ENCODE data around the gene PLA2G2E.

Gene PLA2G2E

GRCh38 chr1:19892628-19893168, 30.7 kb downstream of the PLA2G2E start:
- Histone ChIP-seq H3K9me3 (no peaks in the 10 kb centered on the region), H3K27me3 (no peaks in the 10 kb centered on the region), H3K4me3 (ENCODE audit: low read depth in 1 of 2, low read length in 1 of 2) (no peak overlapping the region), H3K27ac (no peak overlapping the region), H3K36me3 (peaks cover 44% of the 10 kb centered on the region), H3K4me1 (ENCODE audit: control insufficient read depth in 1 of 2, insufficient read depth in 1 of 2, low read depth in 1 of 2, low read length in 1 of 2) (no peaks in the 10 kb centered on the region)
- TF ChIP-seq CTCF (IDR thresholded peaks at IDR 0.05), result no peak

GRCh38 chr1:19892129-19892528, 31.3 kb downstream of the PLA2G2E start:
- peaks cover 44% of the 10 kb centered on the region for H3K36me3 ChIP-seq
- H3K4me3 ChIP-seq (ENCODE audit: low read depth in 1 of 2, low read length in 1 of 2), result no peak overlapping the region
- no peaks in the 10 kb centered on the region for H3K9me3 ChIP-seq
- H3K27ac ChIP-seq, result no peak overlapping the region
- TF ChIP-seq CTCF (IDR thresholded peaks at IDR 0.05), result no peak
- no peaks in the 10 kb centered on the region for H3K4me1 ChIP-seq (ENCODE audit: control insufficient read depth in 1 of 2, insufficient read depth in 1 of 2, low read depth in 1 of 2, low read length in 1 of 2)
- H3K27me3 ChIP-seq, result no peaks in the 10 kb centered on the region

GRCh38 chr1:19889656-19890055, 33.8 kb downstream of the PLA2G2E start:
- Histone ChIP-seq H3K4me1 (ENCODE audit: control insufficient read depth in 1 of 2, insufficient read depth in 1 of 2, low read depth in 1 of 2, low read length in 1 of 2) (no peaks in the 10 kb centered on the region), H3K36me3 (peaks cover 33% of the 10 kb centered on the region), H3K27ac (no peak overlapping the region), H3K9me3 (no peaks in the 10 kb centered on the region), H3K4me3 (ENCODE audit: low read depth in 1 of 2, low read length in 1 of 2) (no peak overlapping the region), H3K27me3 (no peaks in the 10 kb centered on the region)
- TF ChIP-seq CTCF (IDR thresholded peaks at IDR 0.05), result no peak

GRCh38 chr1:19888112-19888511, 35.3 kb downstream of the PLA2G2E start:
- H3K4me1 ChIP-seq (ENCODE audit: control insufficient read depth in 1 of 2, insufficient read depth in 1 of 2, low read depth in 1 of 2, low read length in 1 of 2), result peaks cover 4% of the 10 kb centered on the region in 2 experiments
- H3K36me3 ChIP-seq, result peaks cover 26% of the 10 kb centered on the region
- H3K9me3 ChIP-seq, result no peaks in the 10 kb centered on the region
- no peaks in the 10 kb centered on the region for H3K27me3 ChIP-seq
- no peak for TF ChIP-seq CTCF (IDR thresholded peaks at IDR 0.05)
- no peak overlapping the region for H3K27ac ChIP-seq
- H3K4me3 ChIP-seq (ENCODE audit: low read depth in 1 of 2, low read length in 1 of 2), result no peak overlapping the region

GRCh38 chr1:19885821-19886220, 37.6 kb downstream of the PLA2G2E start:
- peaks cover 6% of the 10 kb centered on the region for H3K36me3 ChIP-seq
- no peaks in the 10 kb centered on the region for H3K9me3 ChIP-seq
- H3K27ac ChIP-seq, result no peak overlapping the region
- H3K4me1 ChIP-seq (ENCODE audit: control insufficient read depth in 1 of 2, insufficient read depth in 1 of 2, low read depth in 1 of 2, low read length in 1 of 2), result peaks cover 9 to 10% of the 10 kb centered on the region in 2 experiments
- no peak overlapping the region for H3K4me3 ChIP-seq (ENCODE audit: low read depth in 1 of 2, low read length in 1 of 2)
- peaks cover 2% of the 10 kb centered on the region for H3K27me3 ChIP-seq
- TF ChIP-seq CTCF (IDR thresholded peaks at IDR 0.05), result no peak

- H3K27me3 ChIP-seq, result peaks cover 14% of the 10 kb centered on the region
- H3K4me1 ChIP-seq (ENCODE audit: control insufficient read depth in 1 of 2, insufficient read depth in 1 of 2, low read depth in 1 of 2, low read length in 1 of 2), result peaks cover 9 to 10% of the 10 kb centered on the region in 2 experiments
- H3K36me3 ChIP-seq, result no peaks in the 10 kb centered on the region
- no peaks in the 10 kb centered on the region for H3K9me3 ChIP-seq
- no peak overlapping the region for H3K27ac ChIP-seq
- no peak for TF ChIP-seq CTCF (IDR thresholded peaks at IDR 0.05)
- H3K4me3 ChIP-seq (ENCODE audit: low read depth in 1 of 2, low read length in 1 of 2), result no peak overlapping the region
Observed at GRCh38 chr1:19884312-19884711, 39.1 kb downstream of the PLA2G2E start.

All from neutrophil (primary cell).